Esophagus (tissue), 2 donors: ENCODE results near the gene SHANK3. TPM values are rescaled to one million over a fixed set of nuclear protein-coding genes. Genes with fewer than 3 reads are reported as not detected.

Experiments used
- H3K27ac ChIP-seq, 2 donors: one replicate each; pipeline ENCODE4 v1.5.1; 2013; ENCODE audit warnings: low read depth in 2 of 2, mild to moderate bottlenecking in 2 of 2, inconsistent platforms in 1 of 2, low read length in 1 of 2, moderate library complexity in 1 of 2
- H3K27me3 ChIP-seq, 2 donors: one replicate each; pipeline ENCODE4 v1.6.1; 2013; ENCODE audit warnings: low read length in 2 of 2, control low read depth in 1 of 2, mild to moderate bottlenecking in 1 of 2; ENCODE audit not compliant: insufficient read depth in 2 of 2, control insufficient read depth in 1 of 2
- H3K36me3 ChIP-seq, 2 donors: one replicate each; pipeline ENCODE4 v1.6.1; 2013; ENCODE audit warnings: low read length in 1 of 2; ENCODE audit not compliant: control insufficient read depth in 2 of 2, insufficient read depth in 2 of 2
- H3K4me1 ChIP-seq, 2 donors: one replicate each; pipeline ENCODE4 v1.6.1; 2013; ENCODE audit warnings: low read length in 1 of 2; ENCODE audit not compliant: control insufficient read depth in 2 of 2, insufficient read depth in 2 of 2
- H3K4me3 ChIP-seq, 2 donors: one replicate each; pipeline ENCODE4 v1.5.1; 2013; ENCODE audit warnings: low read length in 2 of 2, mild to moderate bottlenecking in 2 of 2, low read depth in 1 of 2, moderate library complexity in 1 of 2
- H3K9me3 ChIP-seq, 2 donors: one replicate each; pipeline ENCODE4 v1.6.1; 2013; ENCODE audit warnings: mild to moderate bottlenecking in 2 of 2, low read depth in 1 of 2, low read length in 1 of 2, moderate library complexity in 1 of 2; ENCODE audit not compliant: control insufficient read depth in 2 of 2, insufficient read depth in 1 of 2
- WGBS, 2 donors: extraction: QIAGEN DNeasy Blood & Tissue Kit; methylation state at CpG; one replicate each; pipeline ENCODE4 v1.1.7; 2013; 5-methylcytosine and 5-hydroxymethylcytosine counted together
- polyA plus RNA-seq, 2 donors: library from polyadenylated mRNA; stranded (reverse); fragments of 200-250 nt; gene quantifications; one replicate each; pipeline ENCODE4 v1.2.3, GENCODE V29; 2013
- donor health status: healthy with polysubstance abuse.
- donor health status: Bipolar disorder and iron deficiency.

The SHANK3 gene
- polyA plus RNA-seq, 2 donors = 4.1 to 9.0 TPM

DNA sequence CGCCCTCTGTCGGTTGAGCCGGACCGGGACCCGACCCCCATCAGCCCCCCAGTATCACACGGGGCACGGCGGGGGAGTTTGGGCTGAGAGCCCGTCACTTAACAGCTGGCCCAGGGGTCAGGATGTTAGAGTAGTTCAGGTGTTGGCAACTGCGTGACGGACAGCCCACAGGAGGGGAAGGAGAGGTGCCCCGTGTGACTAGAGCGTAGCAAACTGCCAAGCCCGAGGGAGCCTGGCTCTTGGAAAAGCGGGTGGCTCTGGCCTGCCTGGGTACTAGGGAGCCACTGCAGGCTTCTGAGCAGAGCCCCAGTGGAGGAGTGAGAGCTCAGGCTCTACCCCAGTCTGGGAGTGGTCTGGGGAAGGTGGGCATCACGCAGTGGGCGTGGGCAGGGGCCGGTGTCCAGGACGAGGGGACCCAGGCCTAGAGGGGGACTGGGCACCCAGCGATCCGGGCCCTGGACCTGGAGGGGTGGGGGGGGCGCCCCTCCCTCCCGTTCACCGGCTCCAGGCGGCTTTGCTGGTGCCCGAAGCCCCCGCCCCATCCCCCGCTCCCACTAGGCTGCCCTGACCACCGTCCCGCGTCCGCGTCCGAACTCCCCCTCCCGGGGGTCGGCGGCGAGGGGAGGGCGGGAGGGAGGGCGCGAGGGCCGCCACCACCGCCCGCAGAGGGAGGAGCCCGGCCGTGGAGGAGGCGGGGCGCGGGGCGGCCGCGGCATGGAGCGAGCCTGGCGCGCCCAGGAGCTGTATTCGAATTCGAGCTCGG lies 24.4 kb downstream of the SHANK3 start:
- 22 to 25% methylated on average over 34 to 57 of the region's 58 CpGs for WGBS, 2 donors
- H3K4me1 ChIP-seq = peaks cover 0 to 18% of the 10 kb centered on the region in 2 donors

DNA sequence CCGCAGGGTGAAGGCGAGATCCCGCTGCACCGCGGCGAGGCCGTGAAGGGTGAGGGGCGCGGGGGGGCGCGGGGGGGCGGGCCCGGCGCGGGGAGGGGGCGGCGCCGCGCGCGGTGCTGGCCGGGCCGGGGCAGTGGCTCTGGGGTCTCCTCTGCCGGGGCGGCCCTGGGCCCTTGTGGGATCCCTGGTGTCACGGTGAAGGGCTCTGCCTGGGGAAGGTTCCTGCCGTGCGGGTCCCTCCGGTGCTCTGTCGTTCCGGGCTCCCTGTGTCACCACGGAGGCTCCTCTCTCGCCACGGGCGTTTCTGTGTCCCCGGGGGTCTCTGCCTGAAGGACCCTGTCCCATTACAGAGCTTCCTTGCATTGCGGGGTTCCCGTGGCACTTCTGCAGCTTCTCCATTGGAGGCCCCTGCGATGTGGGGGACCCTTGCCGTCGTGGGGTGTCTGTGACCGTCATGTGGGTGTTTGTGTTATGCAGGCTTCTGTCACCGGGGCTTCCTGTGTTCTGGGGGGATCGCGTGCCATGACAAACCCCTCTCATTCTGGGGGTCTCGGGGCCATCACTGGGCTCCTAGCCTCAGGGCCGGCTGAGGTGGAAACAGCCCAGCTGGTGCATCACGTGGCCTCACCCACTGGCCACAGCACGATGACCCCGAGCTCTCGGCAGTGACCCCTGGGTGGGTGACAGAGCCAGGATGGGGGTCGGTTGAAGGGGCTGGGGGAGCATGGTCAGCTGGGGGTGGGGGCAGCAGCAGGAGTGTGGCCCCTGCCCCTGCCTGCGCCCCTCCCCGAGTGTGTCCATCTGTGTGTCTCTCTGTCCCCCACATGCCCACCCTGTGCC lies 25.3 kb downstream of the SHANK3 start:
- H3K27me3 ChIP-seq = no peaks in the 10 kb centered on the region
- H3K4me3 ChIP-seq = peak overlapping the region; percentile 30 to 42
- no peak overlapping the region for H3K27ac ChIP-seq
- peaks cover 0 to 10% of the 10 kb centered on the region in 2 donors for H3K36me3 ChIP-seq
- H3K4me1 ChIP-seq = peaks cover 0 to 18% of the 10 kb centered on the region in 2 donors
- H3K9me3 ChIP-seq = no peaks in the 10 kb centered on the region
- WGBS, 2 donors = 34 to 43% methylated on average over 44 to 54 of the region's 54 CpGs

More for the DNA sequence above, 24.4 kb downstream of the SHANK3 start:
- Histone ChIP-seq H3K27me3 (no peaks in the 10 kb centered on the region), H3K36me3 (peaks cover 0 to 8% of the 10 kb centered on the region in 2 donors), H3K27ac (peak overlapping the region; percentile 68 to 82), H3K4me3 (peak overlapping the region; percentile 9 to 42), H3K9me3 (no peaks in the 10 kb centered on the region)

DNA sequence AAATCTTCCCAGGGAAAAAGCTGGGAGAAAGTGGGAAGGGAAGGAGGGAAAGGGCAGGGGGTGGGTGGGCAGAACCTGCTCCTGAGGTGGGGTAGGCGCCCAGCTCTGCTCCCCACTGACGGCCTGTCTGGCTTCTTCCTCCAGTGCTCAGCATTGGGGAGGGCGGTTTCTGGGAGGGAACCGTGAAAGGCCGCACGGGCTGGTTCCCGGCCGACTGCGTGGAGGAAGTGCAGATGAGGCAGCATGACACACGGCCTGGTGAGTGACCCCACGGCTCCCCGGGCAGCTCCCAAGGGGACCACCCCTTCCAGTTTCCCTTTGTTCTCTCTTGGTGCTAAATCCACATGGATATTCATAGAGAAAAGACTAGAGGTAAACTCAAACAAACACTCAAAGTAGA lies 25.9 kb downstream of the SHANK3 start:
- Histone ChIP-seq H3K4me3 (no peak overlapping the region), H3K27ac (no peak overlapping the region)

DNA sequence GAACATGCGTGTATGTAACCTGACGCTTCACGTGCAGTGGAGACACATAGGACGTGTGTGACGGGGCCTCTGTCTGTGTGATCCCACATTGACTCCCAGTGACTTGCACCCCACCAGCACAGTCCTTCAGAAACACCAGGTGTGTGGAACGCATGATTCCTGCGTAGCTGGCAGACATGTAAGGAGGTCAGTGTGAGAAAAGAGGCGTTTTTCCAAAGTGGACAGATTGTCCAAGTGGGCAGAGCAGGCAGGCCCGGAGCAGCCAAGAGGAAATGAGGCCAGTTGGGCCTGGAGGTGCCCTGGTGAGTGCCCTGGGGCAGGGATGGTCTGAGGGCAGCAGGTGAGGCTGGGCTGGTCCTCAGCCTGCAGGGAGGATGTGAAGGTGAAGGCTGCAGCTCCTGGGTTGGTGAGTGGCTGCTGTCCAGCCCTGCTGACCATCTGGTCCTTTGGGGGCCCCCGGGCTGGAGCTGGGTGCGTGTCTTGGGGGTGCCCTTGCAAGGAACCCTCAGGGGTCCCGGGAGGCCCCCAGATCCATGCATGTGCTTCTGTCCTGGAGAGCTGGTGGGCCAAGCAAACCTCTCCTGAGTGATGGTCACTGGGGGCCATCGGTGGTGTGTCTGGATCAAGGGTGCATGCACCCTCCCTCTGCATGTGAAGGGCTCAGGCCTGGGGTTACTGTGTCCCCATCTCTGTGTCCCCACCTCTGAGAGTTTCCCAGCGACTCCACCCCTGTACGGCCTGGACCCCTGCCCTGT lies 26.6 kb downstream of the SHANK3 start:
- Histone ChIP-seq H3K4me1 (peaks cover 0 to 18% of the 10 kb centered on the region in 2 donors), H3K36me3 (peaks cover 0 to 13% of the 10 kb centered on the region in 2 donors), H3K4me3 (no peak overlapping the region), H3K27me3 (no peaks in the 10 kb centered on the region), H3K27ac (no peak overlapping the region), H3K9me3 (no peaks in the 10 kb centered on the region)
- WGBS, 2 donors = 87% methylated on average over 15 of the region's 15 CpGs

More for the DNA sequence above, 25.9 kb downstream of the SHANK3 start:
- H3K36me3 ChIP-seq = peaks cover 0 to 13% of the 10 kb centered on the region in 2 donors
- H3K27me3 ChIP-seq = no peaks in the 10 kb centered on the region
- H3K9me3 ChIP-seq = no peaks in the 10 kb centered on the region
- peaks cover 0 to 18% of the 10 kb centered on the region in 2 donors for H3K4me1 ChIP-seq
- WGBS, 2 donors = 64 to 79% methylated on average over 11 to 12 of the region's 12 CpGs

DNA sequence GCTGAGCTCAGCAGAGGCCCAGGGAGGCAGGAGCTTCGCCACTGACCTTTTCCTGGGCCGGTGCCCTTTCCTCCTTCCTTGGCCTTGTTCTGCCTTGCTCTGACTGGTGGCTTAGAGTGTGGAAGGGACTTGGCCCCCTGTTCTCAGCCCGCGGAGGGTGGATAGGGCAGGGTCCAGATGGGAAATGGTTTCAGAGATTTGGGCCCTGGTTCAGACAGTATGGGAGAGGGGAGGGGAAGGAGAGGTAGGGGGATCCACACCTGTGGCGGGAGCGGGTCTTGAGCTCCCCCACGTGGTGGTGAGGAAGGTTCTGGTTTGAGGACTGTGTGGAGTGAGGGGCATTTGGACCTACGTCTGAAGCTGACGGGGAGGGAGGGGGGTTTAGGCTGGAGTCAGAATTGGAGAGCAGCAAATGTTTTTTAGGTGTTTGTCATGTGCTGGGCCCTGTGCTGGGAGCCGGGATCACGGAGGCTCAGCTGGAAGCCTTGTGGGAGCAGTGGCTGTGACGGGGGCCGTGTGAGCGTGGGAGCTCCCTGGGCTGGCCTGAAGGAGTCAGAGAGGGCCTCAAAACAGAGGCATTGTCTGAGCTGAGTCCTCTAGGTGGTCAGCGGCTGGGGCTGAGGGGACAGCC lies 27.2 kb downstream of the SHANK3 start:
- H3K4me3 ChIP-seq = no peak overlapping the region
- no peaks in the 10 kb centered on the region for H3K27me3 ChIP-seq
- H3K27ac ChIP-seq = no peak overlapping the region
- peaks cover 0 to 18% of the 10 kb centered on the region in 2 donors for H3K4me1 ChIP-seq
- WGBS, 2 donors = 74 to 77% methylated on average over 14 to 15 of the region's 15 CpGs
- peaks cover 0 to 16% of the 10 kb centered on the region in 2 donors for H3K36me3 ChIP-seq
- peaks cover 0 to 3% of the 10 kb centered on the region in 2 donors for H3K9me3 ChIP-seq

DNA sequence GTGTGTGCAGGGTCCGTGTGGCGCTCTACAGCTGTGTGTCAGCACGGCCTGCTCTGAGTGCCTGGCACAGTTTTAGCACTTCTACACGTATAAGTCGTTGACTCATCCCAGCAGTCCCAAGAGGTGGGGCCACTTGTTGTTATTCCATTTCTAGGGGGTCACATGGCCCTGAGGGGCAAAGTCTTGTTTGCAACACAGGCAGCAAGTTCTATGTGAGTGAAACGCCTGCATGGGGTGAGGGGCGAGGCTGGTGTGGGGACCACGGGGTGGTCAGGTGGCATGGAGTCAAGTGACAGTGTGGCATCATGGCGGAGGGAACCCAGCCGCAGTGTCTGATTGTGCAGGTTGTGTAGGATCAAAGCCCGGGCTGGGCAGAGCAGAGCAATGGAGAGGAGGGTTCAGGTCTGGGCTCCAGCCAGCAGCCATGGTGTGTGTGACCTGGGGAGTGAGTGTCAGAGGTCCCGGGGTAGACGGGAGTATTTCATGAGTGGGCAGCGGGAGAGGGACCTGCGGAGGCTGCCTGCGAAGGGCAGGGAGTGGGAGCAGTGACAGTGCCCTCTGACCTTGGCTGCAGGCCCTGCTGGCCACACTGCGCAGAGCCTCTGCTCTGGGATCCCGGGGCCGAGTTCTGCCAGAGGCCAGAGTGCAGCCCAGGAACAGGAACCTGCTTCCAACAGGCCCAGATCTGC lies 27.9 kb downstream of the SHANK3 start:
- no peak overlapping the region for H3K4me3 ChIP-seq
- no peak overlapping the region for H3K27ac ChIP-seq
- H3K36me3 ChIP-seq = peaks cover 0 to 17% of the 10 kb centered on the region in 2 donors
- no peaks in the 10 kb centered on the region for H3K27me3 ChIP-seq
- H3K9me3 ChIP-seq = peaks cover 0 to 4% of the 10 kb centered on the region in 2 donors
- H3K4me1 ChIP-seq = peaks cover 0 to 15% of the 10 kb centered on the region in 2 donors
- WGBS, 2 donors = 73 to 77% methylated on average over 19 of the region's 19 CpGs

DNA sequence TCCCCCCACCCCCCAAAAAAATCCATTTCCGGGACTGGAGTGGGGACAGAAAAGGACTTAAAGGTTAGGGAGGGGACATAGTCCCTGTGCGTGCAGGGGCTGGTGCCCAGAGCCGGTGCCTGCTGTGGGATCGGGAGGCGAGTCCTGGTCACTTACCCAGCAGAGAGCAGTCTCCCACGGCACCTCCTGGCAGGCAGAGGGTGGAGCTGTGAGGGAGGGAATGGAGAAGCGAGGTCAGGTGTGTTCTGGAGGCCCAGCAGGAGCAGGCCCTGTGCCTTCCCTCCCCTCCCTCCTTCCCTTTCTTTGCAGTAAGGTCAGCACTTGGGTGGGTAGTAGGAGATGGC lies 28.4 kb downstream of the SHANK3 start:
- Histone ChIP-seq H3K36me3 (peaks cover 0 to 19% of the 10 kb centered on the region in 2 donors), H3K27me3 (no peaks in the 10 kb centered on the region), H3K9me3 (peaks cover 0 to 4% of the 10 kb centered on the region in 2 donors), H3K4me3 (no peak overlapping the region), H3K4me1 (peaks cover 0 to 14% of the 10 kb centered on the region in 2 donors), H3K27ac (no peak overlapping the region)
- 58 to 68% methylated on average over 7 of the region's 7 CpGs for WGBS, 2 donors

DNA sequence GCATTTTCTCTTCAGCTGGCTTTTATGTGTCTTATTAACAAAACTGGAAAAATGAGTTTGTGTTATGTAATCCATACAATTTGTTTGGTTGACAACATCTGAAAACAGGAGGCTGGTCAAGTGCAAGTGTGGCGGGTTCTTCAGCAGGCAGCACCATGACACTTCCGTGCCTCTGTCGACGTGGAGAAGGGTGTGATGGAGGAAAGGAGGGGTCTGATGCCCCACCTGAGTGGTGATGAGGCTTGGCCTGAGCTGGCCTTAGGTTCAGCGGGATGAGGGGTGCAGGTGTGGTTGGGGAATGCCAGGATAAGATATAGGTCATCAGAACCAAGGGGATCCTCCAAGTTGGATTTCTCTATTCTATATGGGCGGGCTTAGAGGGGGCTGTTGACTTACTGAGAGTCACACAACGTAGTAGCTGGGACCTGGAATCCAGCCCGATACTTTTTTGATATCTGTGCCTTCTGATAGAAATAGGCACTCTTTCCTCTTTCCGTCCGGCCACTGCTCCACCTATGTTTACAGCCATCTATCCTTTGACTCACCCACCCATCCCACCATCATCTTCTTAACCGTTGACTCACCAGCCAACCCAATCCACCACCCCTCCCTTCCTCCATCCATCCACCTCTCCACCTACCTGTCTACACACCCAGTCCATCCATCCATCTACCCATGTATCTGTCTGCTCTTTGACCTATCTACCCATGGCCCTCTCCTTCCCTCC lies 29.0 kb downstream of the SHANK3 start:
- H3K27ac ChIP-seq = no peak overlapping the region
- peaks cover 0 to 4% of the 10 kb centered on the region in 2 donors for H3K9me3 ChIP-seq
- WGBS, 2 donors = 80 to 81% methylated on average over 11 of the region's 11 CpGs
- H3K4me1 ChIP-seq = peaks cover 0 to 10% of the 10 kb centered on the region in 2 donors
- no peak overlapping the region for H3K4me3 ChIP-seq
- H3K27me3 ChIP-seq = no peaks in the 10 kb centered on the region
- H3K36me3 ChIP-seq = peaks cover 0 to 21% of the 10 kb centered on the region in 2 donors
